Measurements from ENCODE around the gene SLC22A5. TPM values are rescaled to one million over a fixed set of nuclear protein-coding genes. Genes with fewer than 3 reads are reported as not detected.
A peak's percentile ranks its signal among the peaks of the same experiment; 100 is the strongest.

SLC22A5 gene
- polyA plus RNA-seq, 3 donors from 2014 or later = 1.1 to 1.5 (median 1.5) TPM

DNA sequence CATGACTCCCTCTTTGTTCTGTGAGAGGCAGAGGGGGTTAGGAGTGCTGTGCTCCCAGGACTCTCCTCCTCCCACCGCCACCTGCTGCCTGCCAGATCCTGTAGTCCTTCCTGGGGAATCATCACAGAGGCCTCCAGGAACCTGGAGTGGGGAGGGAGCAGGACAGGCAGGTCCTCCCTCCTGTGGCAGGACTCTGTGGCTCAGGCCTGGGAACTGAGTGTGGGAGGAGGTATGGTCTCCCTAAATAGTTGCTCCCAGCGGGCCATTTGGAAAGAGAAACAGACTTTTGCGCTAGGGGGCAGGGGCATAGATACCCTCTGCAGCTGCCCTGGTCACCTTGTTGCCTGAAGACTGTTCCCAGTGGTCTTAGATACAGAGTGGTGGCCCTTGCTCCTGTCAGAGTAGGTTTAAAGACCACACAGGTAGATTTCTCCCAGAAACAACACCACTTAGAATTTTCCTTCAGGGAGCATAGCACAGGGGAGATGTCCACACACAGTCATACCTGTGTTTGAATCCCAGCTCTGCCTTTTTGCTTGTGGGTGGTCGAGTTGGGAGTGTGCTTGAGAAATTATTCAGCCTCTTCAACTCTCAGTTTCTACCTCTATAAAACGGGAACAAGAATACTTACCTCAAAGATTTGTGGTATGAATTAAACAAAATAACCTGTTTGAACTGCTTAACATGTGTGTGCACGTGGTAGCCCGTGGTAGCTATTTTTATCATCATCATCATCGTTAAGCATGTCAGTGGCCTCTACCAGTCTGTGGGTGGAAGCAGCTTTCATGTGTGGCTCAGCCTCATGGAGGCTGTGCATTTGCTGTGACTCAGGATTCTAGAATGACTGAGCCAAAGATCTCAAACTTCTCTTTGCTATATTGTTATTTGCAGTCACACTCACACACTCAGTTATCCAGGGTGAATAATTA is 55.8 kb downstream of the SLC22A5 start:
- peaks cover 98 to 100% of the 10 kb centered on the region in 2 donors for H3K4me1 Mint-ChIP-seq
- H3K36me3 Mint-ChIP-seq = peaks cover 33 to 46% (median 39%) of the 10 kb centered on the region in 3 donors

GRCh38 chr5:132425975-132426524 is 56.5 kb downstream of the SLC22A5 start:
- no peak for DNase-seq
- H3K4me1 Mint-ChIP-seq = peaks cover 98 to 100% of the 10 kb centered on the region in 2 donors
- H3K4me3 Mint-ChIP-seq = peak overlapping the region; percentile 78 to 87 (median 84)
- peaks cover 28 to 43% (median 32%) of the 10 kb centered on the region in 3 donors for H3K36me3 Mint-ChIP-seq
- no peaks in the 10 kb centered on the region for H3K9me3 Mint-ChIP-seq
- peak overlapping the region; percentile 98 to 100 (median 99) for H3K27ac Mint-ChIP-seq
- H3K27me3 Mint-ChIP-seq (ENCODE audit: low read depth in 3 of 3) = peaks cover 12 to 24% (median 19%) of the 10 kb centered on the region in 3 donors

More for the DNA sequence above, 55.8 kb downstream of the SLC22A5 start:
- peak overlapping the region; percentile 98 to 100 (median 99) for H3K27ac Mint-ChIP-seq
- H3K9me3 Mint-ChIP-seq = no peaks in the 10 kb centered on the region
- DNase-seq = peak; percentile 60 to 75 (median 65)
- H3K4me3 Mint-ChIP-seq = peak overlapping the region; percentile 78 to 87 (median 84)
- peaks cover 12 to 28% (median 22%) of the 10 kb centered on the region in 3 donors for H3K27me3 Mint-ChIP-seq (ENCODE audit: low read depth in 3 of 3)

GRCh38 chr5:132426525-132427138 is 57.1 kb downstream of the SLC22A5 start:
- H3K4me1 Mint-ChIP-seq = peaks cover 98 to 100% of the 10 kb centered on the region in 2 donors
- peaks cover 12 to 21% (median 17%) of the 10 kb centered on the region in 3 donors for H3K27me3 Mint-ChIP-seq (ENCODE audit: low read depth in 3 of 3)
- peaks cover 22 to 41% (median 31%) of the 10 kb centered on the region in 3 donors for H3K36me3 Mint-ChIP-seq
- H3K9me3 Mint-ChIP-seq = no peaks in the 10 kb centered on the region
- peak overlapping the region; percentile 98 to 100 (median 99) for H3K27ac Mint-ChIP-seq
- H3K4me3 Mint-ChIP-seq = peak overlapping the region; percentile 78 to 87 (median 84)
- DNase-seq = peak; percentile 84 to 85 (median 85)

DNA sequence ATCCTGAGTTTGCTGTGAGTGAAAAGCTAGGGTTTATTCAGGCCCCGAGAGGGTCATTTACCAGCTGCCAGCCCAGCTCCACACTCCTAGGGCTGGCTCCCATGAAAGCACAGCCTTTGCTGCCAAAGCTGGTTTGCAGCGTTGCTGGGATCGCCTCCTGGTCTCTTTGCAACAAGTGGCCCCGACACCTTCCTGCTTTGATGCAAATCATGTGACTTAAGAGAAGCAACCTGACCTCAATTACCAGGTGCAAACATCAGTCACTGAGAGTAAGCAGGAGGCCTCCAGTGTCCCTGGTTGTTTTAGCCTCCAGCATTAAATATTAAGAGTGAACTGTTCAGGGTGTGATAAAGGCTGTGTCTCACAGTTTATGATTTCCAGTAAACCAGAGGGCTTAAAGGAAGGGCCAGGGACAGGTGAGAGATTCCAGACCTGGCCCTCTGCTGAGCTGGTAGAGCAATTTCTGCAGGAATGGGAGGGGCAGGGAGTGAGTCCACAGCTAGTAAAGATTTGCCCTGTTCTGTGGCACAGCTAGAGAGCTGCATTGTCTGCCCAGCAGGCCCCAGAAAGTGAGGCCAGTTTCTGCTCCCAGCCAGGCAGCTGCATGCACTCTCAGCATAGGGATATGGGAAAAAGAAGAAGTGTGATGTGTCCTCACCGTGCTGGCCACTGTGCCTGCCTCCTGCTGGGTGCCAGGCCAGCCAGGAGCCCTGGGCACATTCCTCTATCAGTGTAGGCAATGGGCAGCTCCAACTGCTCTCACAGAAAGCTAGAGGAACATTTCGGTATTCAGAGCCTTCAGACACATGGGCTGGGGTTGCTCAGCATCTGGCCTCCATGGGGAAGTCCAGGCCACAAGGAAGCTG is 58.0 kb downstream of the SLC22A5 start:
- peaks cover 100% of the 10 kb centered on the region in 2 donors for H3K4me1 Mint-ChIP-seq
- H3K9me3 Mint-ChIP-seq = no peaks in the 10 kb centered on the region
- peak overlapping the region; percentile 78 to 87 (median 84) for H3K4me3 Mint-ChIP-seq
- peaks cover 12 to 21% (median 16%) of the 10 kb centered on the region in 3 donors for H3K27me3 Mint-ChIP-seq (ENCODE audit: low read depth in 3 of 3)
- H3K27ac Mint-ChIP-seq = peak overlapping the region; percentile 98 to 100 (median 99)
- H3K36me3 Mint-ChIP-seq = peaks cover 22 to 44% (median 31%) of the 10 kb centered on the region in 3 donors
- DNase-seq = peak; percentile 87

- peak overlapping the region; percentile 98 to 100 (median 99) for H3K27ac Mint-ChIP-seq
- peaks cover 25 to 47% (median 37%) of the 10 kb centered on the region in 3 donors for H3K36me3 Mint-ChIP-seq
- no peaks in the 10 kb centered on the region for H3K9me3 Mint-ChIP-seq
- peaks cover 100% of the 10 kb centered on the region in 2 donors for H3K4me1 Mint-ChIP-seq
- peak overlapping the region; percentile 78 to 87 (median 84) for H3K4me3 Mint-ChIP-seq
- H3K27me3 Mint-ChIP-seq (ENCODE audit: low read depth in 3 of 3) = peaks cover 12 to 21% (median 16%) of the 10 kb centered on the region in 3 donors
- no peak for DNase-seq
Observed at GRCh38 chr5:132428147-132428482, 58.6 kb downstream of the SLC22A5 start.

GRCh38 chr5:132428484-132429462 is 59.3 kb downstream of the SLC22A5 start:
- peaks cover 96 to 98% of the 10 kb centered on the region in 2 donors for H3K4me1 Mint-ChIP-seq
- peak overlapping the region; percentile 78 to 87 (median 84) for H3K4me3 Mint-ChIP-seq
- H3K9me3 Mint-ChIP-seq = no peaks in the 10 kb centered on the region
- DNase-seq = no peak
- peak overlapping the region; percentile 98 to 100 (median 99) for H3K27ac Mint-ChIP-seq
- H3K27me3 Mint-ChIP-seq (ENCODE audit: low read depth in 3 of 3) = peaks cover 12 to 21% (median 16%) of the 10 kb centered on the region in 3 donors
- H3K36me3 Mint-ChIP-seq = peaks cover 22 to 45% (median 33%) of the 10 kb centered on the region in 3 donors

GRCh38 chr5:132429463-132430440 is 60.2 kb downstream of the SLC22A5 start:
- Mint-ChIP-seq H3K9me3 (no peaks in the 10 kb centered on the region), H3K27ac (peak overlapping the region; percentile 98 to 100 (median 99)), H3K36me3 (peaks cover 24 to 47% (median 33%) of the 10 kb centered on the region in 3 donors), H3K4me1 (peaks cover 96 to 98% of the 10 kb centered on the region in 2 donors), H3K27me3 (ENCODE audit: low read depth in 3 of 3) (peaks cover 12 to 21% (median 16%) of the 10 kb centered on the region in 3 donors), H3K4me3 (peak overlapping the region; percentile 78 to 87 (median 84))
- no peak for DNase-seq

DNA sequence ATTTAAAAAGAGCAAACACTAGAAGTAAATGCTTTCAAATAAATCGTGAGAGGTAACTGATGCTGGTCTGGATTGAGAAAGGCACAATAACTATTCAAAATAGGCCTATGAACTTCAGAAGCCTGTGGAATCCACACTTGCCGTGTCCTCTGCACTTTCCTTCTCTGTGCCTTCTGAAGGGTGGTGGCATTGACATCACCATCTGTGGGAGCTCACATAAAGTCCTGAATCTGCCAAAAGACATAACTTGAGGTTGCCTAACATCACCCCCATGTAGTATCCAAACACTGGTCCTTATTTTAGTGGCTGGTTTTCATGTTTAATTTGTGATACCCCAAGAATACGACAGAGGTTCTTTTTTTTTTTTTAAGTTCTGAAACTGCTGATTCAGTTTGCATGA is 61.2 kb downstream of the SLC22A5 start:
- Mint-ChIP-seq H3K36me3 (peaks cover 29 to 46% (median 34%) of the 10 kb centered on the region in 3 donors), H3K27me3 (ENCODE audit: low read depth in 3 of 3) (peaks cover 8 to 18% (median 18%) of the 10 kb centered on the region in 3 donors)

DNA sequence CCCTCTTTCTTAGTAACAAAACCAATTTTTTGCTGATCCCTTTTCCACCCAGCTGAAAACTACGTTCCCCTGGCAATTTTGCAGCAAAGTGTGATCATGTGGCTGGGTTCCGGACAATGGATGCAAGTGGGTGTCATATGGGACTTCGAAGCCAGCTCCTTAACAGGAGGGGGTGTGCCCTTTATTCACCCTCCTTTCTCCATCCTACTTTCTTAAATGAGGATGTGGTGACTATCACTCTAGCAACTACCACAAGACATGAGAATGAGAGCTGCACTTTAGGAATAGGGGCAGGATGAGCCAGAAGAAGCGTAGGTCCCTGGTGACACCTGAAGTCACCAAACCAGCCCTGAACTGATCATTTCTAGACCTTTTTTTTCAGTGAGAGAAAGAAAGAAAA is 62.1 kb downstream of the SLC22A5 start:
- peak overlapping the region; percentile 98 to 100 (median 99) for H3K27ac Mint-ChIP-seq
- peaks cover 6 to 14% (median 12%) of the 10 kb centered on the region in 3 donors for H3K27me3 Mint-ChIP-seq (ENCODE audit: low read depth in 3 of 3)
- peaks cover 95 to 98% of the 10 kb centered on the region in 2 donors for H3K4me1 Mint-ChIP-seq
- DNase-seq = no peak
- peaks cover 29 to 46% (median 34%) of the 10 kb centered on the region in 3 donors for H3K36me3 Mint-ChIP-seq
- H3K4me3 Mint-ChIP-seq = peak overlapping the region; percentile 10 to 85 (median 44)
- H3K9me3 Mint-ChIP-seq = no peaks in the 10 kb centered on the region

More for the DNA sequence above, 61.2 kb downstream of the SLC22A5 start:
- peak overlapping the region; percentile 24 to 85 (median 70) for H3K4me3 Mint-ChIP-seq
- H3K27ac Mint-ChIP-seq = peak overlapping the region; percentile 98 to 100 (median 99)
- no peaks in the 10 kb centered on the region for H3K9me3 Mint-ChIP-seq
- no peak for DNase-seq
- H3K4me1 Mint-ChIP-seq = peaks cover 96 to 98% of the 10 kb centered on the region in 2 donors

DNA sequence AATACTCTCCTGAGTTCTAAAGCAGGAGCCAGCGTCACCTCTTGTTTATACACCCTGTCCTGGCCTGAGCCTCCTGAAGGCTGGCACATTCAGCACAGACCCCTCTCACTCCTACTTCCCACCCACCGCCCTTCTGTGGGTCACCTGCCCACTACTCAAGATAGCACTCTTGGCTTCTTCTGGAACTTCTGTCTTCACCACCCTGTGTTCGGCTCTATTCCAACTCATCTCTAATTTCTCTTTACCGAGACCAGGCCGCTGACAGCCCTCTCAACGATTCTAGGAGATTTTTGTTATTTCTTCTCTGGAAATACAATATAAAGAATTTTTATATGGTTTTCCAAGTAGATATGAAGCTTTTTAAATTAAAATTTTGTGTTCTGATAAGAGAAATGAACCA is 63.6 kb downstream of the SLC22A5 start:
- Mint-ChIP-seq H3K36me3 (peaks cover 29 to 46% (median 34%) of the 10 kb centered on the region in 3 donors), H3K4me3 (peak overlapping the region; percentile 26 to 85 (median 70)), H3K27ac (peak overlapping the region; percentile 98 to 100 (median 99)), H3K9me3 (no peaks in the 10 kb centered on the region), H3K27me3 (ENCODE audit: low read depth in 3 of 3) (peaks cover 1 to 6% (median 3%) of the 10 kb centered on the region in 3 donors), H3K4me1 (peaks cover 95 to 98% of the 10 kb centered on the region in 2 donors)
- no peak for DNase-seq

Data from immature natural killer cell (primary cell).